DND-41 (cell line): ENCODE measurements around the gene PPOX.

Experiments
- CTCF ChIP-seq: IDR thresholded peaks from 2 replicates; pipeline ENCODE4 v1.5.1; 2012; ENCODE audit warnings: borderline replicate concordance, low read length, moderate library complexity, mild to moderate bottlenecking; ENCODE audit not compliant: poor library complexity, severe bottlenecking; ENCODE audit errors: extremely low read depth
- EZH2 ChIP-seq: IDR thresholded peaks from 3 replicates; pipeline ENCODE4 v1.6.1; 2012; ENCODE audit warnings: borderline replicate concordance, low read depth, mild to moderate bottlenecking, moderate library complexity, low read length, inconsistent platforms; ENCODE audit not compliant: severe bottlenecking

- TF ChIP-seq CTCF (no peak), EZH2 (no peak)
Observed at GRCh38 chr1:161172776-161173376, 6.7 kb downstream of the PPOX start.
